HL-60/S4 treated with phorbol 12-myristate 13-acetate at 8.2 ng/mL for 4 days and 3 days (cell line): ENCODE data around the gene STIP1.

ENCODE experiments used
- in situ Hi-C: fragments of 300-500 bp; cut with MboI; formaldehyde crosslinking; loops from 2 replicates; pipeline ENCODE4 v1.15.0; 2022; ENCODE audit warnings: low sequenced_read_pairs

The STIP1 gene

GRCh38 chr11:64192434-64192833 lies 6.5 kb downstream of the STIP1 start:
- in situ Hi-C loops, result no loop called here

GRCh38 chr11:64196626-64197025 lies 10.7 kb downstream of the STIP1 start:
- in situ Hi-C loops, result no loop called here

- in situ Hi-C loops, result no loop called here
Observed at GRCh38 chr11:64198511-64198910, 12.5 kb downstream of the STIP1 start.

- in situ Hi-C loops, result no loop called here
Observed at GRCh38 chr11:64201543-64201942, 15.6 kb downstream of the STIP1 start.

GRCh38 chr11:64202992-64203391 lies 17.0 kb downstream of the STIP1 start:
- in situ Hi-C loops, result no loop called here

GRCh38 chr11:64203421-64204079 lies 17.6 kb downstream of the STIP1 start:
- in situ Hi-C loops, result no loop called here

- in situ Hi-C loops, result no loop called here
Observed at GRCh38 chr11:64204080-64204440, 18.1 kb downstream of the STIP1 start.

GRCh38 chr11:64204464-64204989 lies 18.6 kb downstream of the STIP1 start:
- in situ Hi-C loops, result no loop called here

GRCh38 chr11:64206457-64207255 lies 20.7 kb downstream of the STIP1 start, which contains the start of gene FERMT3:
Gene FERMT3, plus strand, starts transcription at chr11:64206721. Its CDS starts 644 bp downstream, at chr11:64207365.
- in situ Hi-C loops, result no loop called here

- in situ Hi-C loops, result no loop called here
Observed at GRCh38 chr11:64207256-64208085, 21.5 kb downstream of the STIP1 start.

- in situ Hi-C loops, result no loop called here
Observed at GRCh38 chr11:64208086-64208795, 22.3 kb downstream of the STIP1 start.

GRCh38 chr11:64208796-64209562 lies 23.0 kb downstream of the STIP1 start:
- in situ Hi-C loops, result no loop called here

GRCh38 chr11:64209563-64209843 lies 23.5 kb downstream of the STIP1 start:
- in situ Hi-C loops, result no loop called here

- in situ Hi-C loops, result no loop called here
Observed at GRCh38 chr11:64210301-64211020, 24.5 kb downstream of the STIP1 start.

- in situ Hi-C loops, result no loop called here
Observed at GRCh38 chr11:64211181-64211872, 25.4 kb downstream of the STIP1 start.

- in situ Hi-C loops, result no loop called here
Observed at GRCh38 chr11:64216879-64217278, 30.9 kb downstream of the STIP1 start.

- in situ Hi-C loops, result no loop called here
Observed at GRCh38 chr11:64218628-64219353, 32.8 kb downstream of the STIP1 start.

GRCh38 chr11:64219354-64219684 lies 33.3 kb downstream of the STIP1 start:
- in situ Hi-C loops, result no loop called here
